HepG2 (cell line): Measurements from ENCODE around the gene SP6. TPM values are rescaled to one million over a fixed set of nuclear protein-coding genes. Genes with fewer than 3 reads are reported as not detected.

Experiments used
- ARNTL ChIP-seq: sonication (generic); formaldehyde crosslinking; IDR thresholded peaks from 2 replicates; pipeline ENCODE4 v1.4.0; 2020; ENCODE audit warnings: mild to moderate bottlenecking, missing genetic modification reagents
- FOSL2 ChIP-seq: sonication (generic); formaldehyde crosslinking; IDR thresholded peaks from 2 replicates; pipeline ENCODE4 v1.4.0; 2020; ENCODE audit warnings: missing genetic modification reagents
- HOMEZ ChIP-seq: IDR thresholded peaks from 2 replicates; pipeline ENCODE4 v1.6.1; 2016; ENCODE audit warnings: low read depth
- ISX ChIP-seq: sonication (generic); formaldehyde crosslinking; conservative IDR thresholded peaks from 2 replicates; pipeline ENCODE4 v1.5.0; 2020; ENCODE audit warnings: missing genetic modification reagents
- MBD4 ChIP-seq: IDR thresholded peaks from 2 replicates; pipeline ENCODE4 v1.6.1; 2012; ENCODE audit warnings: low read length, inconsistent platforms, borderline replicate concordance
- RBAK ChIP-seq: sonication (generic); formaldehyde crosslinking; IDR thresholded peaks from 2 replicates; pipeline ENCODE4 v1.5.1; 2020; ENCODE audit warnings: mild to moderate bottlenecking, missing genetic modification reagents
- SMARCC2 ChIP-seq: fragments of 450-650 bp; IDR thresholded peaks from 2 replicates; pipeline ENCODE4 v1.6.1; 2017; ENCODE audit warnings: antibody characterized with exemption, mild to moderate bottlenecking
- SP2 ChIP-seq: sonication (generic); formaldehyde crosslinking; IDR thresholded peaks from 2 replicates; pipeline ENCODE4 v1.5.1; 2020; ENCODE audit warnings: mild to moderate bottlenecking, missing genetic modification reagents
- ZFP37 ChIP-seq: sonication (generic); formaldehyde crosslinking; IDR thresholded peaks from 2 replicates; pipeline ENCODE4 v1.4.0; 2020; ENCODE audit warnings: missing genetic modification reagents, borderline replicate concordance
- ZKSCAN8 ChIP-seq: IDR thresholded peaks from 2 replicates; pipeline ENCODE4 v1.6.1; 2016; ENCODE audit warnings: borderline replicate concordance, missing genetic modification reagents, missing compliant biosample characterization
- ZNF121 ChIP-seq: sonication (generic); formaldehyde crosslinking; IDR thresholded peaks from 2 replicates; pipeline ENCODE4 v1.5.0; 2020; ENCODE audit warnings: mild to moderate bottlenecking, missing genetic modification reagents
- ZNF18 ChIP-seq: sonication (generic); formaldehyde crosslinking; IDR thresholded peaks from 2 replicates; pipeline ENCODE4 v1.8.0; 2022; ENCODE audit warnings: mild to moderate bottlenecking, missing genetic modification reagents; ENCODE audit not compliant: insufficient replicate concordance
- ZNF264 ChIP-seq: sonication (generic); formaldehyde crosslinking; IDR thresholded peaks from 2 replicates; pipeline ENCODE4 v1.4.0; 2020; ENCODE audit warnings: missing genetic modification reagents
- ZNF333 ChIP-seq: sonication (generic); formaldehyde crosslinking; IDR thresholded peaks from 2 replicates; pipeline ENCODE4 v1.4.0; 2020; ENCODE audit warnings: mild to moderate bottlenecking, missing genetic modification reagents, borderline replicate concordance
- ZNF451 ChIP-seq: sonication (generic); formaldehyde crosslinking; IDR thresholded peaks from 2 replicates; pipeline ENCODE4 v1.5.0; 2020; ENCODE audit warnings: mild to moderate bottlenecking, missing genetic modification reagents
- ZNF484 ChIP-seq: sonication (generic); formaldehyde crosslinking; IDR thresholded peaks from 2 replicates; pipeline ENCODE4 v1.5.1; 2020; ENCODE audit warnings: mild to moderate bottlenecking, low read depth, missing genetic modification reagents, borderline replicate concordance
- ZNF512B ChIP-seq: sonication (generic); formaldehyde crosslinking; IDR thresholded peaks from 2 replicates; pipeline ENCODE4 v1.5.1; 2020; ENCODE audit warnings: missing genetic modification reagents, mild to moderate bottlenecking, borderline replicate concordance
- ZNF543 ChIP-seq: sonication (generic); formaldehyde crosslinking; IDR thresholded peaks from 2 replicates; pipeline ENCODE4 v1.4.0; 2020; ENCODE audit warnings: mild to moderate bottlenecking, missing genetic modification reagents
- ZNF556 ChIP-seq: sonication (generic); formaldehyde crosslinking; IDR thresholded peaks from 2 replicates; pipeline ENCODE4 v1.4.0; 2020; ENCODE audit warnings: mild to moderate bottlenecking, missing genetic modification reagents, borderline replicate concordance
- ZNF558 ChIP-seq: sonication (generic); formaldehyde crosslinking; IDR thresholded peaks from 2 replicates; pipeline ENCODE4 v1.9.0; 2022; ENCODE audit warnings: mild to moderate bottlenecking, missing genetic modification reagents, borderline replicate concordance
- ZNF562 ChIP-seq: sonication (generic); formaldehyde crosslinking; IDR thresholded peaks from 2 replicates; pipeline ENCODE4 v1.8.0; 2022; ENCODE audit warnings: missing genetic modification reagents, borderline replicate concordance
- polyA plus RNA-seq, 8 experiments: library from polyadenylated mRNA; depleted of rRNA in 3 of 8; stranded (reverse) in 7 of 8; unstranded in 1 of 8; fragments of >200 nt; fragmentation: Illumina TruSeq in 4 of 8; extraction: Trizol in 4 of 8; gene quantifications; 2 replicates each; pipeline versions ENCODE4 v1.2.1 to v1.2.3, GENCODE V29; 2011 to 2016; ENCODE audit warnings: low read depth in 4 of 8, missing spikeins in 1 of 8, mixed read lengths in 1 of 8; ENCODE audit not compliant: insufficient read depth in 1 of 8
- total RNA-seq, 5 experiments: library from RNA; depleted of rRNA; stranded (reverse); fragments of >200 nt; fragmentation: Illumina TruSeq; extraction: Trizol; gene quantifications; 2 replicates each; pipeline ENCODE4 v1.2.3, GENCODE V29; 2016; ENCODE audit warnings: low read depth in 1 of 5
- TF ChIP-seq, protein P1 (sequence below): sonication (generic); formaldehyde crosslinking; conservative IDR thresholded peaks from 2 replicates; pipeline ENCODE4 v1.4.0; 2020; ENCODE audit warnings: missing genetic modification reagents

SP6 gene
- total and polyA plus RNA-seq, 2 of the 13 experiments (the other 11 are each of a cell fraction or from before 2014, with no cell fraction given) = 0.07 TPM

GRCh38 chr17:47844227-47844626 is 6.7 kb downstream of the SP6 start (continued):
- TF ChIP-seq ZNF512B (no peak), HOMEZ (no peak), ZNF484 (CRISPR knock-in tag) (no peak), ZKSCAN8 (no peak), ISX (CRISPR knock-in tag) (no peak), RBAK (CRISPR knock-in tag) (no peak), FOSL2 (CRISPR knock-in tag) (peak; percentile 61), ZNF556 (no peak), ZNF451 (no peak), ARNTL (CRISPR knock-in tag) (0 out of 2 replicates have a peak, but pooled peaks have one; percentile 35), ZNF333 (CRISPR knock-in tag) (no peak), ZNF543 (CRISPR knock-in tag) (no peak), ZNF121 (CRISPR knock-in tag) (no peak), ZNF558 (CRISPR knock-in tag) (no peak), ZFP37 (CRISPR knock-in tag) (no peak), MBD4 (no peak), SMARCC2 (no peak), ZNF264 (no peak), SP2 (CRISPR knock-in tag) (no peak), ZNF562 (CRISPR knock-in tag) (no peak), ZNF18 (CRISPR knock-in tag) (no peak)
- TF ChIP-seq, protein P1, sequence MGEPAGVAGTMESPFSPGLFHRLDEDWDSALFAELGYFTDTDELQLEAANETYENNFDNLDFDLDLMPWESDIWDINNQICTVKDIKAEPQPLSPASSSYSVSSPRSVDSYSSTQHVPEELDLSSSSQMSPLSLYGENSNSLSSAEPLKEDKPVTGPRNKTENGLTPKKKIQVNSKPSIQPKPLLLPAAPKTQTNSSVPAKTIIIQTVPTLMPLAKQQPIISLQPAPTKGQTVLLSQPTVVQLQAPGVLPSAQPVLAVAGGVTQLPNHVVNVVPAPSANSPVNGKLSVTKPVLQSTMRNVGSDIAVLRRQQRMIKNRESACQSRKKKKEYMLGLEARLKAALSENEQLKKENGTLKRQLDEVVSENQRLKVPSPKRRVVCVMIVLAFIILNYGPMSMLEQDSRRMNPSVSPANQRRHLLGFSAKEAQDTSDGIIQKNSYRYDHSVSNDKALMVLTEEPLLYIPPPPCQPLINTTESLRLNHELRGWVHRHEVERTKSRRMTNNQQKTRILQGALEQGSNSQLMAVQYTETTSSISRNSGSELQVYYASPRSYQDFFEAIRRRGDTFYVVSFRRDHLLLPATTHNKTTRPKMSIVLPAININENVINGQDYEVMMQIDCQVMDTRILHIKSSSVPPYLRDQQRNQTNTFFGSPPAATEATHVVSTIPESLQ (CRISPR knock-in tag) = no peak
